IPS-18a (cell line): Measurements from ENCODE around the gene ZNF560.

Experiments
- H3K27ac ChIP-seq: one replicate; pipeline ENCODE4 v1.5.1; 2013; ENCODE audit warnings: low read length
- H3K27me3 ChIP-seq: one replicate; pipeline ENCODE4 v1.6.1; 2013; ENCODE audit warnings: mild to moderate bottlenecking, low read length; ENCODE audit not compliant: control insufficient read depth, insufficient read depth
- H3K36me3 ChIP-seq: one replicate; pipeline ENCODE4 v1.6.1; 2013; ENCODE audit warnings: low read depth, low read length; ENCODE audit not compliant: control insufficient read depth
- H3K4me1 ChIP-seq: one replicate; pipeline ENCODE4 v1.6.1; 2013; ENCODE audit warnings: low read depth, low read length; ENCODE audit not compliant: control insufficient read depth
- H3K4me3 ChIP-seq: one replicate; pipeline ENCODE4 v1.5.1; 2013; ENCODE audit warnings: low read length
- H3K9ac ChIP-seq: one replicate; pipeline ENCODE4 v1.6.1; 2013; ENCODE audit warnings: mild to moderate bottlenecking, low read length, moderate library complexity
- H3K9me3 ChIP-seq: one replicate; pipeline ENCODE4 v1.6.1; 2013; ENCODE audit warnings: low read depth, low read length; ENCODE audit not compliant: control insufficient read depth

The ZNF560 gene

GRCh38 chr19:9435279-9436268, 62.8 kb downstream of the ZNF560 start, which contains the start of gene ZNF266:
TSS of gene ZNF266 (minus strand) at chr19:9435573. CDS start at chr19:9420089, 15,484 bp downstream.
- Histone ChIP-seq H3K4me3 (peak within 1 kb of the TSS; percentile 87), H3K36me3 (peaks cover 4% of the 10 kb centered on the region), H3K9ac (peak within 1 kb of the TSS; percentile 78), H3K4me1 (peaks cover 5% of the 10 kb centered on the region), H3K9me3 (peaks cover 13% of the 10 kb centered on the region), H3K27me3 (no peaks in the 10 kb centered on the region), H3K27ac (peak within 1 kb of the TSS; percentile 76)

GRCh38 chr19:9431475-9431874, 66.9 kb downstream of the ZNF560 start:
- Histone ChIP-seq H3K27me3 (no peaks in the 10 kb centered on the region), H3K4me3 (no peak overlapping the region), H3K9ac (no peak overlapping the region), H3K27ac (no peak overlapping the region), H3K36me3 (peaks cover 4% of the 10 kb centered on the region), H3K4me1 (peaks cover 5% of the 10 kb centered on the region), H3K9me3 (no peaks in the 10 kb centered on the region)

GRCh38 chr19:9430444-9430843, 68.0 kb downstream of the ZNF560 start:
- Histone ChIP-seq H3K9me3 (no peaks in the 10 kb centered on the region), H3K4me1 (peaks cover 5% of the 10 kb centered on the region), H3K27ac (no peak overlapping the region), H3K4me3 (no peak overlapping the region), H3K9ac (no peak overlapping the region), H3K27me3 (no peaks in the 10 kb centered on the region), H3K36me3 (peaks cover 4% of the 10 kb centered on the region)

DNA sequence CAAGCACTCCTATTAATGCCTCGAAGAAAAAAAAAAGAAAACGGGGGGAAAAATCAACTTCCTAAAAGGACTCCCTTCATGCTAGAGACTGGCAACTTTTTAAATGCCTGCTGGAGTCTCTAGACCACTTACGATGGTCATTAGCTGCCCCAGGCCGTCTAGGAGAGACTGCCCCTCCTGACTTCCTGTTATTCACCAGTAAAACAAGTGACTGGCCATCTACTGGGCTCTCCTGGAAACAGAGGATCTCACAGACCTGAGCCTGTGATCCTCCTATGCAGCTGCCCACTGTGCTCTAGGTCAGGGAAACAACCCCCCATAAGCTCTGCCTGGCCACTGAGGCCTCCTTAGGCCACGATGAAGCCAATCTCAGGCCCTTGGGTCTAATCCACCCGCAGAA, 70.5 kb downstream of the ZNF560 start:
- Histone ChIP-seq H3K36me3 (peaks cover 2% of the 10 kb centered on the region), H3K4me1 (no peaks in the 10 kb centered on the region), H3K4me3 (no peak overlapping the region)

More for the DNA sequence above, 70.5 kb downstream of the ZNF560 start:
- no peaks in the 10 kb centered on the region for H3K27me3 ChIP-seq
- H3K9me3 ChIP-seq: no peaks in the 10 kb centered on the region
- no peak overlapping the region for H3K9ac ChIP-seq
- no peak overlapping the region for H3K27ac ChIP-seq
